Measurements from ENCODE around the gene OAF.
"Not testable (repeated sequence)": the region's sequence is repeated elsewhere in the genome, so short reads cannot be mapped to it uniquely, and the experiment has no call there.

Gene OAF

GRCh38 chr11:120244476-120245365 lies 33.9 kb downstream of the OAF start:
- in situ Hi-C loops (cut with HindIII; ENCODE audit: low sequenced_read_pairs): no loop called here
- no peak overlapping the region for H3K4me3 ChIP-seq (ENCODE audit: low read depth, low read length)
- DNase-seq (ENCODE audit: low read depth): no peak
- TF ChIP-seq CTCF (IDR thresholded peaks at IDR 0.05; ENCODE audit: low read depth, low read length, missing control alignments): no peak

GRCh38 chr11:120245434-120245833 lies 34.6 kb downstream of the OAF start:
- in situ Hi-C loops (cut with HindIII; ENCODE audit: low sequenced_read_pairs): no loop called here
- no peak for TF ChIP-seq CTCF (IDR thresholded peaks at IDR 0.05; ENCODE audit: low read depth, low read length, missing control alignments)
- no peak overlapping the region for H3K4me3 ChIP-seq (ENCODE audit: low read depth, low read length)
- no peak for DNase-seq (ENCODE audit: low read depth)

GRCh38 chr11:120248551-120249278 lies 37.9 kb downstream of the OAF start:
- TF ChIP-seq CTCF (IDR thresholded peaks at IDR 0.05; ENCODE audit: low read depth, low read length, missing control alignments): no peak
- in situ Hi-C loops (cut with HindIII; ENCODE audit: low sequenced_read_pairs): no loop called here
- peak; percentile 26 for DNase-seq (ENCODE audit: low read depth)
- H3K4me3 ChIP-seq (ENCODE audit: low read depth, low read length): no peak overlapping the region

- H3K4me3 ChIP-seq (ENCODE audit: low read depth, low read length): no peak overlapping the region
- in situ Hi-C loops (cut with HindIII; ENCODE audit: low sequenced_read_pairs): no loop called here
- no peak for TF ChIP-seq CTCF (IDR thresholded peaks at IDR 0.05; ENCODE audit: low read depth, low read length, missing control alignments)
- no peak for DNase-seq (ENCODE audit: low read depth)
Measured at GRCh38 chr11:120249279-120250262, 38.7 kb downstream of the OAF start.

GRCh38 chr11:120253377-120253776 lies 42.5 kb downstream of the OAF start:
- H3K4me3 ChIP-seq (ENCODE audit: low read depth, low read length); in situ Hi-C loops (cut with HindIII; ENCODE audit: low sequenced_read_pairs); DNase-seq (ENCODE audit: low read depth): not testable (repeated sequence)

- in situ Hi-C loops (cut with HindIII; ENCODE audit: low sequenced_read_pairs): loop anchor here (5.0 kb wide), 1 partner anchor 58 kb away; no protein-coding TSS in a partner anchor
- no peak for TF ChIP-seq CTCF (IDR thresholded peaks at IDR 0.05; ENCODE audit: low read depth, low read length, missing control alignments)
- H3K4me3 ChIP-seq (ENCODE audit: low read depth, low read length): no peak overlapping the region
- no peak for DNase-seq (ENCODE audit: low read depth)
Measured at GRCh38 chr11:120254788-120255518, 44.1 kb downstream of the OAF start.

Measured in astrocyte of the cerebellum (primary cell).